Parathyroid adenoma (tissue), 2 donors: Measurements from ENCODE around the gene CIDEB.

Experiments
- H2AFZ ChIP-seq: fragments of 300-600 bp; sonication (generic); one replicate; pipeline ENCODE4 v1.7.0; 2017; ENCODE audit warnings: antibody characterized with exemption, mild to moderate bottlenecking
- H3K27ac ChIP-seq: fragments of 300-600 bp; sonication (generic); one replicate; pipeline ENCODE4 v1.7.0; 2017
- H3K27me3 ChIP-seq: fragments of 300-600 bp; sonication (generic); one replicate; pipeline ENCODE4 v1.7.0; 2017; ENCODE audit warnings: low read length; ENCODE audit not compliant: control insufficient read depth, insufficient read depth
- H3K36me3 ChIP-seq: fragments of 300-600 bp; sonication (generic); one replicate; pipeline ENCODE4 v1.7.0; 2017; ENCODE audit warnings: low read length; ENCODE audit not compliant: control insufficient read depth, insufficient read depth
- H3K4me1 ChIP-seq: fragments of 300-600 bp; sonication (generic); one replicate; pipeline ENCODE4 v1.7.0; 2017; ENCODE audit warnings: control low read depth
- H3K4me2 ChIP-seq: fragments of 300-600 bp; sonication (generic); one replicate; pipeline ENCODE4 v1.7.0; 2017; ENCODE audit warnings: low read length
- H3K4me3 ChIP-seq: fragments of 300-600 bp; sonication (generic); one replicate; pipeline ENCODE4 v1.7.0; 2017; ENCODE audit warnings: low read depth, low read length
- H3K79me2 ChIP-seq: fragments of 300-600 bp; sonication (generic); one replicate; pipeline ENCODE4 v1.7.0; 2017; ENCODE audit warnings: control low read depth
- H3K9ac ChIP-seq: fragments of 300-600 bp; sonication (generic); one replicate; pipeline ENCODE4 v1.7.0; 2017; ENCODE audit warnings: mild to moderate bottlenecking
- H3K9me3 ChIP-seq: fragments of 300-600 bp; sonication (generic); one replicate; pipeline ENCODE4 v1.7.0; 2017; ENCODE audit warnings: low read length; ENCODE audit not compliant: control insufficient read depth
- TF ChIP-seq, protein P1 (sequence below): fragments of 300-600 bp; sonication (generic); IDR thresholded peaks from one replicate; pipeline ENCODE4 v1.7.0; 2017; ENCODE audit warnings: antibody characterized with exemption, mild to moderate bottlenecking
- donor health status: primary hyperparathyroidism.

Gene CIDEB

GRCh38 chr14:24271134-24271833 is 36.5 kb downstream of the CIDEB start, which contains the start of gene RABGGTA:
TSS of gene RABGGTA (minus strand) at chr14:24271597. CDS start at chr14:24271115, 482 bp downstream.
- H3K9me3 ChIP-seq: no peaks in the 10 kb centered on the region
- TF ChIP-seq, protein P1, sequence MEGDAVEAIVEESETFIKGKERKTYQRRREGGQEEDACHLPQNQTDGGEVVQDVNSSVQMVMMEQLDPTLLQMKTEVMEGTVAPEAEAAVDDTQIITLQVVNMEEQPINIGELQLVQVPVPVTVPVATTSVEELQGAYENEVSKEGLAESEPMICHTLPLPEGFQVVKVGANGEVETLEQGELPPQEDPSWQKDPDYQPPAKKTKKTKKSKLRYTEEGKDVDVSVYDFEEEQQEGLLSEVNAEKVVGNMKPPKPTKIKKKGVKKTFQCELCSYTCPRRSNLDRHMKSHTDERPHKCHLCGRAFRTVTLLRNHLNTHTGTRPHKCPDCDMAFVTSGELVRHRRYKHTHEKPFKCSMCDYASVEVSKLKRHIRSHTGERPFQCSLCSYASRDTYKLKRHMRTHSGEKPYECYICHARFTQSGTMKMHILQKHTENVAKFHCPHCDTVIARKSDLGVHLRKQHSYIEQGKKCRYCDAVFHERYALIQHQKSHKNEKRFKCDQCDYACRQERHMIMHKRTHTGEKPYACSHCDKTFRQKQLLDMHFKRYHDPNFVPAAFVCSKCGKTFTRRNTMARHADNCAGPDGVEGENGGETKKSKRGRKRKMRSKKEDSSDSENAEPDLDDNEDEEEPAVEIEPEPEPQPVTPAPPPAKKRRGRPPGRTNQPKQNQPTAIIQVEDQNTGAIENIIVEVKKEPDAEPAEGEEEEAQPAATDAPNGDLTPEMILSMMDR: peak; percentile 83

GRCh38 chr14:24270537-24271133 is 37.1 kb downstream of the CIDEB start:
- Histone ChIP-seq H3K79me2 (peaks cover 7% of the 10 kb centered on the region), H3K27me3 (no peaks in the 10 kb centered on the region), H3K4me3 (peak overlapping the region; percentile 99), H2AFZ (peak overlapping the region; percentile 98), H3K9me3 (no peaks in the 10 kb centered on the region), H3K4me1 (peaks cover 11% of the 10 kb centered on the region), H3K9ac (peak overlapping the region; percentile 73), H3K27ac (peak overlapping the region; percentile 93), H3K36me3 (no peaks in the 10 kb centered on the region), H3K4me2 (peak overlapping the region; percentile 95)
- TF ChIP-seq, protein P1: no peak

More at GRCh38 chr14:24271134-24271833, 36.5 kb downstream of the CIDEB start, which contains the start of gene RABGGTA:
- peak within 1 kb of the TSS; percentile 93 for H3K27ac ChIP-seq
- H3K4me2 ChIP-seq: peak within 1 kb of the TSS; percentile 95
- peaks cover 8% of the 10 kb centered on the region for H3K79me2 ChIP-seq
- H3K4me3 ChIP-seq: peak within 1 kb of the TSS; percentile 99
- no peaks in the 10 kb centered on the region for H3K36me3 ChIP-seq
- peak within 1 kb of the TSS; percentile 73 for H3K9ac ChIP-seq
- H3K27me3 ChIP-seq: no peaks in the 10 kb centered on the region
- H2AFZ ChIP-seq: peak within 1 kb of the TSS; percentile 98
- peaks cover 11% of the 10 kb centered on the region for H3K4me1 ChIP-seq

DNA sequence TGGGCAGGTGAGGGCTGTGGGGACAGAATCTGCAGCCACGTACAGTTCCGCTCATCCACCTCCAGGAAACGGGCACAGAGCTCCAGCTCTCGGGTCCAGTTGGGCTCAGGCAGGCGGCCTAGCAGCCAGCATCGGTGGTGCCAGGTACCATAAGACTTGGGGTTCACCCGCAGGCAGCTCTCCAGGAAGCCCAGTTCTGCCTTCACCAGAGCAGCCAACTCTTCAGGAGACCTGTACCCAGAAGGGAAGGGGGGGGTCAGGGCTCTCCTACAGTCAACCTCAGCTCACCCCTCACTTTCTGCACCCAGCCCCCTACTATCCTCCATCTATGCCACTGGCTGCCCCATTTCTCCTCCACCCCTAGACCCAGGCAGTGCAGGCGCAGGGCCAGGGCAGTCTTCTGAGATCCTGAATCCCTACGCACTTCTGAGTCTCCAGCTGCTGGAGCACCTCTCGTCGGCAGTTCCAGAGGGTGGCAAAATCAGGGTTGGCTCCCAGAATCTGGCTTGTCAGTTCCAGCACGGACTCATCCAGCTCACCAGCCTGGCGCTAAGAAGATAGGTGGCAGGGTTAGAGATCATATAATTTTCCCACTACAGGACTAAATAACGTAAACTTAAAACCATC is 37.8 kb downstream of the CIDEB start:
- Histone ChIP-seq H3K27ac (peak overlapping the region; percentile 93), H3K4me3 (no peak overlapping the region)

GRCh38 chr14:24269368-24269767 is 38.4 kb downstream of the CIDEB start:
- Histone ChIP-seq H3K4me3 (no peak overlapping the region), H3K4me2 (no peak overlapping the region), H3K9me3 (no peaks in the 10 kb centered on the region), H2AFZ (no peak overlapping the region), H3K79me2 (no peaks in the 10 kb centered on the region), H3K36me3 (no peaks in the 10 kb centered on the region), H3K9ac (no peak overlapping the region), H3K4me1 (peaks cover 11% of the 10 kb centered on the region), H3K27me3 (no peaks in the 10 kb centered on the region), H3K27ac (no peak overlapping the region)
- TF ChIP-seq, protein P1: no peak

More for the DNA sequence above, 37.8 kb downstream of the CIDEB start:
- Histone ChIP-seq H3K4me1 (peaks cover 11% of the 10 kb centered on the region), H3K27me3 (no peaks in the 10 kb centered on the region), H3K79me2 (peaks cover 1% of the 10 kb centered on the region), H3K4me2 (no peak overlapping the region), H3K9ac (no peak overlapping the region), H3K36me3 (no peaks in the 10 kb centered on the region), H3K9me3 (no peaks in the 10 kb centered on the region), H2AFZ (no peak overlapping the region)
- TF ChIP-seq, protein P1: no peak
